HG03097 (cell line): ENCODE measurements around the gene ALDH4A1.
"Not testable (repeated sequence)": the region's sequence is repeated elsewhere in the genome, so short reads cannot be mapped to it uniquely, and the experiment has no call there.

Experiments
- ATAC-seq: cut with Tn5 transposase; IDR thresholded peaks from one replicate; pipeline ENCODE4 v1.9.1; 2021; ENCODE audit not compliant: unreplicated experiment, low FRiP score

The ALDH4A1 gene

DNA sequence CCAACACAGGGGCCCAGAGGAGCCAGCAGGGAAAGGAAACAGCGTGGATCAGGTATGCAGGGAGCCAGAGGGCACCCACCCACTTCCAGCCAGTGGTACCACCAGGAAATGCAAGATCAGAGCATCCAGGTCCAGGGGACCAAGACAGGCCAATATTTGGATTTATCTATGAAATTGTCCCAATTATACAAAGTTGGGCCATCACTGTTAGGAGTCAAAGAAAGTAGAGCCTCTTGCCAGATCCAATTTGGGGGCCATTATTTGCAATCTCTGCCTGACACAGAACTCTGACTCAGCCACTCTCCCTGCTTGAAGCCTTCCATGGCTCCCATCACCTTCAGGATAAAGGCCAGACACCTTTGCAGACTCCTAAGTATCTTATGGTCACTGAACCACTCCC lies 21.8 kb downstream of the ALDH4A1 start:
- no peak for ATAC-seq

DNA sequence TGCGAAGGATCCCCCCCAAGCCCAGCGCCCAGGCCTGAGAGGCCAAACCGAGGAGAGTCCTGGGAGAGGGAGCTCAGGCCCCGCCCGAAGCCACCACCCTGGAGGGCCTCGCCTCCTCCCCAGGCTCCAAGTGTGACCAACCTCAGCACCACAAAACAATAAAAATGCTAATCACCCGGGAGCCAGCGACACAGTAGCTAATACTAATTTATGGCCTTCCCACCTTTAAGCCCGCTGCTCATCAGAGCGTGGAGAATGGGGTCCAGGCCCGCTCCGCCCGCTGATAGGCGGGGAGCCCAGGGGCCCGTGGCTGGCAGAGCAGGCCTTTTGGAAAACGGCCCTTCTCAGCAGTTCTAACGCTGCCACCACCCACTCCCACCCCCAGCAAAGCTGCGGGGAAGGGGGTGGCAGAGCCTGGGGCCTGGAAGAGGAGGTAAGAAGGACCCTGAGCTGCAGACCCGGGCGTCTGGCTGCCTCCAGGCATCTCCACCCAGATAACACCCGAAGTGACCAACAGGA lies 22.5 kb downstream of the ALDH4A1 start:
- no peak for ATAC-seq

DNA sequence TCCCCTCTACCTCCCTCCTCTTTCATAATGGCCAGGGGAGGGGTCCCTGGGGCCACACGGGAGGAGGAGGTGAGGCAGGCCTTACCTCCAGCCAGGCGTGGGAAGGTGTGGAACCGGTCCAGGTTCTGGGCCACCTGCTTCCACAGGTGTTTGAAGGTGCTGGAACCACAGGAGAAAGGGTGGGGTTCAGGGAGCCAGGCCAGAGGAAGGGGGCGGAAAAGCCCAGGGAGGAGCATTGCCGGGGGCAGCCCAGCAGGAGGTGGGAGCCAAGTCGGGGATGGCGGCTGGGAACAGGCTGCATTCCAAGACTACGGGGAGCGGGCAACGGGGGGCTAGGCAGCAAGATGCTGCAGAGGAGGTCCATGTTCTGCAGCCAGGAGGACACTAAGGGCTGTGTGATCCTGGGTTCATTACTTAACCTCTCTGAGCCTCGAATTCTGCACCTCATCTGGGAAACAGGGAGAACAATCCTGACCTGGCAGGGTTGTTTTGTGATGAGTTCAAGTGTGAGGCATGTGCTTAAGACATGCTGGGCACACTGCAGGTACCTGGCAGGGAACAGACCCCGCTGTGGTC lies 23.1 kb downstream of the ALDH4A1 start:
- ATAC-seq: no peak

DNA sequence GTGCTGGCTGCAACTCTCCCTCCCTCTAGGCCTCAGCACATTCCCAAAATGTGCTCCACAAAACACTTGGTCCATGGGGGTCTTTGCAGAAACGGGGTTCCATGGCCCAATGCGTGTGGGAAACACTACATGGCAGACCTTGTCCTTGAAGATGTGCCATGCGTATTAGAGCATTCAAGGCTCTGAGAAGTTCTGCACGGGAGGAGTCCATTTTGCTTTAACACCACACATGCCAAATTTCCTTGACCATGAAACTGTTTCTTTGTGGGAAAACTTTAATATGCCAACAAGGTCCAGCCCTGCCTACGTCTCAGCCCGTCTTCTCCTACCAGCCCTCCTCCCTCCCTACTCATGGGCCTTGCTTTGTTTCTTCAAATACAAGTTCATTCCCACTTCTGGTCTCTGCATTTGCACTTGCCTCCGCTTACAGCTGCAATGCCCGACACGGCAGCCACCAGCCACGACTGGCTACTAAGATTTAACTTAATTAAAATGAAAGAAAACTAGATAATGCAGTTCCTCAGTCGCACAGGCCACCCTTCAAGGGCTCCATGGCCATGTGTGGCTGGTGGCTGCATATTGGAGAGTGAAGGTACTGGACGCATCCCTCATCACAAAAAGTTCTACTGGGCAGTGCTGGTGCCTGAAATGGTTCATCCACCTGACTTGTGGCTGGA lies 23.7 kb downstream of the ALDH4A1 start:
- no peak for ATAC-seq

DNA sequence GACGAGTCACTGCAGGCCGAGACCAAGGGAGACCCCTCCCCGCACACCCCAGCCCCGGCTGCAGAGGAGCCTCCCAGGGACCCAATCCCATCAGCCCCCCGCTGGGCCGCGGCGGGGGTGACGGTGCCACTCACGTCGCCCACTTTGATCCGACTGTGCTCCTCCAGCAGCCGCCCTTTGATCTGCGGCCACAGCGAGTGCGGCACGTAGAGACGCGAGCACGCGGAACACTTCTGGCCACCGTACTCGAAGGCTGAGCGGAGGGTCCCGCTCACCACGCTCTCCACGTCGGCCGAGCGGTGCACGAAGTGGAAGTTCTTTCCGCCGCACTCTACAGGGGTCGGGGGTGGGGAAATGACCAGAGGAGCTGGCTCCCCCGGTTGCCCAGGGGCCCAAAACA lies 25.1 kb downstream of the ALDH4A1 start:
- ATAC-seq: no peak

DNA sequence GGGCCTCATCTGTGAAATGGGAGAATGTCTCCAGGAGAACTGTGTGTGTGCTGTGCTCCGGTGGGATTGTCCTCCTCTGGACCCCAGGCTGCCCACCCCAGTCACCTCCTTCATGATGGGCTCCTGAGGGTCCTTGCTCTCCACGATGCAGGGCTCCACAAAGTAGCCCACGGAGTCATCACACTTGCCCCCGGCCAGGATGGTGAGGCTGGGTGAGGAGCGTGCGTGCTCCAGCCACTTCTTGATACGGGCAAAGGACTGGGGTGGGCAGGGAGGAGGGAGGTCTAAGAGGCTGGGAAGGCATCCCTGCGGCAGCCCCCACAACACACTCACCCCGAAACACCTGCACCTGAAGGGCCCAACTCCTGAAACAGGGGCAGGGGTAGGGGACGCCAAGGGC lies 26.1 kb downstream of the ALDH4A1 start:
- ATAC-seq: no peak

DNA sequence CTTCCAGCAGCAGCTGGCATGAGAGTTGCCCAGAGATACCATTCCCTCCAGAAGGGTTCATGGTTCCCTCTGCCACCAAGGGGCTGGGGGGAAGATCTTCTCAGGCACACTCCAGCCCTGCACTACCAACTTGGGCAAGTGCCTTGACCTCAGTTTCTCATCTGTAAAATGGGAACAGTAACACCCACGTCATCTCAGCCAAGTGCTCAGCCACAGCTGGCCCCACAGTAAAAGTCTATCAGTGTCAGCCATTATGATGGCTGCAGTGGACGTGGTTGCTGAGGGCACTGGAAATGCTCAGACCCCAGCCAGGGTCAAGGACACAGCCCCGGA lies 26.6 kb downstream of the ALDH4A1 start:
- ATAC-seq: no peak

DNA sequence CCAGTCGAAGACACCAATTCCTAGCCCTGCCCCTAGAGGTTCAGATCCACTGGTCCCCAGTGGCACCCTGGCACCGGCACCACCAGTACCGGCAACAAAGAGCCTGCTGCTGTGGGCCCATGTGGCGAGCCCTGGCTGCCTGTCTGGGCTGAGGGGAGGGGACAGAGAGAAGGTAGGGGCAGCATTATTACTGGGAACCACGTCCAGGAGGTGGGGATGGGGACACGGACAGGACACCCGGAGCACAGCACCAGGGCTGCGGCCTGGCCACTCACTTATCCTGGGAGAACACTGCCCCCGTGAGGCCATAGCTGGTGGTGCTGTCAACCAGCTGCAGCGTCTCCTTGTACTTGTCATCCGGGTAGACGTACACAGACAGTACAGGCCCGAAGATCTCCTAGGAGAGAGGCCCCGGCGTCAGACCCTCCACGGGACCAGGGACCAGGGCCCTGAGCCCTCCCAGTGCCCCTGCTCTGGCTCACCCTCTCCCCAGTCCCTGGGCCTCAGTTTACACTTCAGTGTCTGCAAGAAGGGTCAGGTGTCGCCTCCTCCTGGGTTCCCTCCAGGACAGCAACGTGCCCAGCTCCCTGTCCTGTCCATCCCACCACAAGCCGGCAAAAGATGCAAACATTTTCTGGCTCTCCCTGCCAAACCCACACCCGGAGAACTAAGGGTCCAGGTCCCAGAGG lies 27.1 kb downstream of the ALDH4A1 start:
- no peak for ATAC-seq

DNA sequence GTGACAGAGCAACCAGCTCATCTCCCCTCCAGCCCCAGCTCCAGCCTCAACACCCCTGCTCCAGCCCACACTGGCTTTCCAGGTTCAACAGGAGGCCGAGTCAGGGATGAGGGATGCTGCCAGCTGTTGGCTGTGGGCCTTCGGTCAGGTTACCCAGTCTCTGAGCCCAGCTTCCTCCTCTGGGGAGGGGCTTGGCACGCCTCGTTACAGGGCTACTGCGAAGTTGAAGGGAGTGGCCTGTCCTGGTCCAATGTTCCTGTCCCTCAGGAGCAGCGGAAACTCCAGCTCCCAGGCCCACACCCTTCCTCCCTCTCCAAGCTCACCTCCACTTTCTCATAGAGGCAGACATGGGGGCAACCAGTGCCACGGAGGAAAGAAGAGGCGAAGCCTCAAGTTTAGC lies 27.8 kb downstream of the ALDH4A1 start:
- ATAC-seq: no peak

DNA sequence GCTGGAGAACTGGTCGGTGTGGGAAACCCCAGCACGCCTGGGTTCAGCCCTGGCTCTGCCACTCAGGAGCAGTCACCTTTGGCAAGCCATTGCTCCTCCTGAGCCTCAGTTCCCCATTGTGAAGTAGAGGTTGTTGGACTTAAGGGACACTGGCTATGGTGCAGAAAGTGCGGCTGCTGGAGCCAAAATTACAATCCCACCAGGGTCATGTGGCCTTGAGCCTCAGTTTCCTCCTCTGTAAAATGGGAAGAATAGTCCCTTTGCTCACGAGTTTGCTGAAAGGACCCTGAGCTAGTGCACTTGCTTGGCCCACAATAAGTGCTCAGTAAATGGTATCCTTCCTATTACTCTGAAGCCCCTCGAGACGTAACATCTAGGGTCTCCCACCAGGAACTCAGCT lies 28.3 kb downstream of the ALDH4A1 start:
- ATAC-seq: no peak

DNA sequence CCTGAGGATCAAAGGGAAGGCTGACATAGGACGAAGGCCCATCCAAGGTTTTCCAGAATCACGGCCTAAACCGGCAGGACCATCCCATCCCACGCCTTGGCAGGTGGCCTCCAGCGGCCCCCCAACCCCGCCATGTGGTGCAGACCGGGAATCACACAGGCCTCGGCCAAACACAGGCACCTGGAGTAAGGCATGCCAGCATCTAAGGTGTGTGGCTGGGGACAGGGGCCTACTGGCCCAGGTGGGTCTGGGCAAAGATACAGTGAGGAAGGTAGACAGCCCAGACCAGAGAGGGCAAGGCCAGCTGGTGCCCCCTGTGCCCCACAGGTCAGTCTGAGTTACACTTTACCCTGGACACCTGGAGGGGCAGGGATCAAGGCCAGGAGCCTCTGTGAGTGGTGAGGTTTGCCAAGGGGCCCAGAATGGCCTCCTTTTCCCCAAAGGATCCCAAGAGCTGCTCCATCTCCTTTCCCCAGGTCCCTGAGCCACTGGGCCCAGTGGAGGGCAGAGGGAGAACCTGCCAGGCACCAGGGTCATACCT lies 30.2 kb downstream of the ALDH4A1 start:
- ATAC-seq: no peak

DNA sequence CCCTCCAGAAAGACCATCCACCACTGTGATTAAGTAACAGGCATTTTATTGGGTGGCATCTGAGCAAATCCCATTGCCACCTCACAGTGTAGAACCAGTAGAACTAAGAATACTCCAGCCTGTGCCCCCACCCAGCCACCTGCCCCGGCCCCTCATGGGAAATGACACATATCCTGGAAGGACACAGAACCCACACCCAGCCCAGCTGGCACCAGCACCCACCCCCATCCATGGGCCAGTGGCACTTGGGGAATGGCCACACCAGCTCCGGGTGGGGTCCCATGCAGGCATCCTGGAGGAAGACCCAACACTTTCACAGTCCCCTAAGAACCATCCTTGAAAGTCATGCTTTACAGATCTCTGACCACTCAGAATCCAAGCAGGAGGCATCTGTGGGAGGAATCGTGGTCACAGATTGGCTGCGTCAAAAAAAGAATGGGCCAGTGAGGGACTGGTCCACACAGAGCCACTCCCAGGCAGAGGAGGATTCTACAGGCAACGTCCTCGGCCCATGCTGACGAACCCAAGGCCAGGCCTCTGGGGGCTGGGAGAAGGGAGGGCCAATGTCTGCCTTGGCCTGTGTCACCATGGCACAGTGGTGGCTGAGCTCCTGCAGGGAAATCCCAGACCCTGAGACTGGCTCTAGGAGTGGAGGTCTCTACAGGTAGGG lies 30.8 kb downstream of the ALDH4A1 start:
- no peak for ATAC-seq

DNA sequence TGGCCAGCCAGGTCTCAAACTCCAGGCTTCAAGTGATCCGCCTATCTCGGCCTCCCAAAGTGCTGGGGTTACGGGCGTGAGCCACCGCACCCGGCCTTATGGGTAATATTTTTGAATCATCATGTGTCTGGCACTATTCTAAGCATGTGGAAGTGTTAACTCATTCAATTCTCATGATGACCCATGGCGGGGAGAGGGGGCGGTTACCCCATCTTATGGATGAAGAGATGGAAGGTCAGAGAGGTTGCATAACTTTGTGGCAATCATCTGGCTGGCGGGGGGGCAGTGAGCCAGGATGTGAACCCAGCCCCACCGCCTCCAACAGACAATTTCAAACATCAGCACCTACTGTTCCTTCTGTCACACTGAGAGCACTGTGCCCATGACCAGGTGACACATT lies 31.4 kb downstream of the ALDH4A1 start:
- no peak for ATAC-seq

DNA sequence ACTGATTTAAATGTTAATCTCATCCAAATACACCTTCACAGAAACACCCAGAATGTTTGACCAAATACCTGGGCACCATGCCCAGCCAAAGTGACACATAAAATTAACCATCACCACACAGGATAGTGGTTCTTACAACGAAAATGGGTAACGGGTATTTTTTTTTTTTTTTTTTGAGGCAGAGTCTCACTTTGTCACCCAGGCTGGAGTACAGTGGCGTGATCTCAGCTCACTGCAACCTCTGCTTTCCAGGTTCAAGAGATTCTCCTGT lies 31.8 kb downstream of the ALDH4A1 start:
- not testable (repeated sequence) for ATAC-seq

DNA sequence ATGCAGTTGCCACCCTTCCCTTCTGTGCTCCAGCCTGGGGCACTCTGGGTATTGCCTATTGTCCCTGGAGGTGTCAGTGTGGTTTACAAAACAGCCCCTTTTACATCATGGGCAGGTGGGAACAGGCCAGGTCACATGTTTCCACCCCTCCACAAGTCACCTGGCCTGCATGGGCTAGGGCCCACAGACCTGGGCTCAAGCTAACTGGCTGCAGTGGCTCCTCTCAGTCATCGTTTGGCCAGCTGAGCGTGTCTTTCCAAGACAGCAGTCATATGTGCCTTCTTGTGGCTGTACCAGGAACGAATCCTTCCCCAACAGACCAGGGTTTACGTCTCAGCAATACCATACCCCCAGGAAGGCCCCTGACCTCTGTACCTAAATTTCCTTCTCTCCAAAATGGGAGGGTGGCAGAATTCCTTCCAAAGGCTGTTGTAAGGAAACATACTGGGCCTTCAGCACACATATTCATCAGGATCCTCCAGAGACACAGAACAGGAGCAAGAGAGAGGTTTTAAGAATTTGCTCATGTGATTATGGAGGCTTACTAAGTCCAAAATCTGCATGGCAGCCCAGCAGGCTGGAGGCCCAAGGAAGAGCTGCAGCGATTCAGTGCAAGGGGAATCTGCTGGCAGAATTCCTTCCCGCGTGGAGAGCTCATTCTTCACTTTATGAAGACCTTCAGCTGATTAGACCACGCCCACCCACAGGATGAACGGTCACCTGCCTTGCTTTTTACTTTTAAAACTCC lies 32.3 kb downstream of the ALDH4A1 start:
- no peak for ATAC-seq

DNA sequence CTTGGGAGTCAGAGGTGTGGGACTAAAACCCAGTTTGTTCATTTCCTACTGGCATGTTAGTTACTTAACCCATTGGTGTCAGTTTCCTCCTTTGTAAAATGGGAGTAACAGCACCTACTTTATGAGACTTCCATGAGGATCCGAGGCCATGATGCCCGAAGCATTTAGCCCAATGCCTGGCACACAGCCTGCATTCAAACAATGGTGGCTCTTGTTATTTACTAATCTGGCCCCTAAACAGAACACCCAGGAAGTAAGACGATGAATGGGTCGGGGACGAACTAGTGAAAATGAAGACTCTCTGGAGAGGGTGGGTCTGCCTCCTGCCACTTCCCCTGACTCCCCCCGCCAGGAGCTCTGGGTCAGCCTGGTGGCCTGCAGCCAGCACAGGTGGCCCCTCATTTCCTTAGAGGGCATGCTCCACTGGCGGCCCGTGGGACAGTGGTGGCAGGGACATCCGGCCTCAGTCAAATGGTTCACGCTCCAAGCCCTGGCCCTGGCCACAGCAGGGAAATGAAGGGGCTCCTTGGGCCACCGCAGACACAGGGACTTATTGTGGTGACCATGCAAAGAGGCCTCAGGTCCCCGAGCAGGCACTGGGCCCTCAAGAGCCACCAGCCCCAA lies 33.4 kb downstream of the ALDH4A1 start:
- ATAC-seq: no peak

DNA sequence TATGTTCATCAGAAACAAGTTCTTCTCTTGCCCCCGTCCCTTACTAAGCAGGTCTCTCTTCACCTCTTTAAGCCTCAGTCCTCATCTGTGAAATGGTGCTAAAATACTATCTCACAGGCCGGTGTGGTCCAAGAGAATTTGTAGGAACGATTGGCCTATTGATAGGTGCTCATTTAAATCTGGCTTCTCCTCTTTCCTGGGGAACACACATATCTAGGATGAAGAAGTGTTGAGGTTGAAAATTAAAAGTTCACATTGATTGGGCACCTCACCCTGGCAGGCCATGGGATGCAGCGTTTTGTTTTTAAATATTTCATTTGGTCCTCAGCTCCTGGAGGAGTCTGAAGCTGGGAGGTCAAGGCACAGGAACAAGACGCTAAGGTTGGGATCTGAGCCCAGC lies 34.0 kb downstream of the ALDH4A1 start:
- no peak for ATAC-seq

DNA sequence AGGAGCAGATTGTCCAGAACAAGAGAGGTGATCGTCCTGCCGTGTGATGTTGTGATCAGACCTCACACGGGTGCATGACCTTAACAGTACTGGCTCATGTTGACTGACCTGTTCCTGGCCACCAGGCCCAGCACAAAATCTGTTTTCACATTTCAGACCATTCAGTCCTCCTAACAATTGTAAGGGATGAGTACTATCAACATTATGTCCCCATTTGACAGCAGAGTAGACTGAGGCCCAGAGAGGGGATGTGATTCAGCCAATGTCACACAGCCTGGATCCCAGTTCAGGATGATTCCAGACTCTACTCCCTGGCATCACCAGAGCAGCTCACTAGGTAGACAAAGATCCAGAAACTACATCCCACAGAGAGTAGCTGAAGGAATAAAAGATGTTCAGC lies 35.5 kb downstream of the ALDH4A1 start:
- ATAC-seq: no peak

DNA sequence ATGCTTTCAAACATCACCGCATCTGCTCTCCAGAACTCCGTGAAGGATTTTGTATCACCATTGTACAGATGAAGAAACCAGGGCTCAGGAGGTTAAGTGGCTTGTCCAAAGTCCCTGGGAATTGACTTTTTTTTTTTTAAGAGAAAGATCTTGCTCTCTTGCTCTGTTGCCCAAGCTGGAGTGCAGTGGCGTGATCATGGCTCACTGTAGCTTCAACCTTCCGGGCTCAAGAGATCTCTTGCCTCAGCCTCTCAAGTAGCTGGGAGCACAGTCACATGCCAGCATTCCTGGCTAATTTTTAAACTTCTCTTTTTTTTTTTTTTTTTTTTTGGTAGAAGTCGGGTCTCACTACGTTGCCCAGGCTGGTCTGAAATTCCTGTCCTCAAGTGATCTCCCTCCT lies 36.0 kb downstream of the ALDH4A1 start:
- no peak for ATAC-seq

DNA sequence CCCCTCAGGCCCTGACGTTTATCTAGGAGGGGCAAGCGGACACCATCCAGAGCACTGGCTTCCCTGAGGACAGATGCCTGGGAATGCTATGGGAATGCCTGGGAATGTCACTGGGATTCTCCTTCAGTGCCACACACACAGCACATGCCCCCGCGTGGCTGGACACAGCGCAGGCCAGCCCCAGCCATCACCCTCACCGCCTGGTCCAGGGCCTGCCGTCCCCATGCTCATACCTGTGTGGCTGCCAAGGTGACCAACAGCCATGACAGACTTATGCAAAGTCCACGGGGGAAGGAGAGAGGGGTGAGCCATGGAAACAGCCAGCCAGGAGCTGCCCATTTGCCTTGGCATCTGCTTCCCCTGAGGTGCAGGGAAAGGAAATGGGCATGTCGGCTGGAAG lies 37.2 kb downstream of the ALDH4A1 start:
- ATAC-seq: no peak
